GM10266 (cell line): ENCODE results near the gene IQCH.

ENCODE experiments used
- DNase-seq: peaks from one replicate; pipeline ENCODE4 v3.0.0; 2012; ENCODE audit errors: extremely low spot score
- CTCF ChIP-seq: IDR thresholded peaks from 2 replicates; pipeline ENCODE4 v1.5.1; 2012; ENCODE audit warnings: mild to moderate bottlenecking, low read depth; ENCODE audit not compliant: control insufficient read depth, insufficient read depth; ENCODE audit errors: missing control alignments

IQCH gene

DNA sequence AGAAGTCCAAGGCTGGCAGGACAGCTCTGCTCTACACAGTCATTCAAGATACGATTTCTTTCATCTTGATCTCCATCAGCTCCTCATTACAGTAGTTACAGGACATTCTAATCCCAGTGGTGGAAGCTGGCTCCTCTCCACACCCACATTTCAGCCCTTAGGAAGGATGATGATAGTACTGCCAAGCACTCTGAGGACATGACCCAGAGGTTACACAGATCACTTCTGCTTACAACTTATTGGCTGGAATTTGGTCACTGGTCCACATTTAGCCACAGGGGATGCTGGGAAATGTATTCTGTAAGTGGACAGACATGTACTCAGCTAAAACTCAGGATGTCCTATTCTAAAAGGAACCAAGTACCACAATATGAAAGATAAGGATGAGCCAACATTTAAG is 77.1 kb downstream of the IQCH start:
- TF ChIP-seq CTCF, result no peak
- no peak for DNase-seq

DNA sequence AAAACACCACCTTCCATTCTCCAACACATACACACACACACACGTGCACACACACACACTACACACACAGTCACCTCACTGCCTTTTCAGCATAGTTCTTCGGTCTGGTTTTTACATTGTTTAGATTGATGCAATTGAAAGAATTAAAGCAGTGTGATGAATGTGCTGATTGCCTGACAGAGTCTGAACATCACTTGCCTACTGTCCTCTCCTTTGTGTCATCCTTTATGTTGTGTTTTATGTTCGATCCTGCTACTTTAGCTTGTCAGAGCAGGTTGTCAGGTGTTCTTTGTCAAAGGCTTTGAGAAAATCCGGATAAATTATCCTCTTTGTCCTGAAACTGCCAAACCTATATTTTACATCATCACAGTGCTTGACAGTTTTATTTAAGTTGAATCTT is 80.4 kb downstream of the IQCH start:
- no peak for TF ChIP-seq CTCF
- no peak for DNase-seq

DNA sequence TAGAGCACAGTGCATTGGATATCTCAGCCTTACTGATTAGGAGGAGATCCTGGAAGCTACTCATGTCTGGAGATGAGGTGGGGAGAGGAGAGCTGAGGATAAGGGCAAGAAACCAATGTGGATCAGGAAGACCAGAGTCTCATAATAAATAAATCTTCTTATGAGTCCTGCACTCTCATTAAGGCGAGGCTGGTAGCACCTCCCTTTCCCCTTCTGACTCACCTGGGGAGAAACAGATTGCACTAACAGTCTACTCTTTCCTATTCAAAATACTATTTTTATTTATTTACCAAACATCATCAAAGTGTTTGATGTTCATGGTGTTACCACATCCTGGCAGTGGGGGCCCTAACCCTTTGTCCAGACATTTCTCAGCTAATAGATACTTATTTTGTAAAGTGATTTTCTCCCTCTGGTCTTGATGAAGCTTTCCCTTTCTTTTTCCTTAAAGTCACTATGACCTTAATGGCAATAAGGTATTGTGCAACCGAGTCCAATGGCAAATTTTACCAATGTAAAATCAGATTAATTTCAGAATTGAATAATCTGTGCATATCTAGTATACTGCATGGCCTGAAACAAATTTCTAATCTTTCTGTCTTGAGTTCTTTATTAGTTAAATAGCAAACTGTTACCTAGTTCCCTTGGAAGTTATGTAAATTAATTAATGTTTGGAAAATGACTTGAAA is 81.1 kb downstream of the IQCH start:
- no peak for DNase-seq

GRCh38 chr15:67340630-67341029 is 86.0 kb downstream of the IQCH start:
- TF ChIP-seq CTCF, result no peak
- DNase-seq, result no peak

More for the DNA sequence above, 81.1 kb downstream of the IQCH start:
- TF ChIP-seq CTCF, result no peak

DNA sequence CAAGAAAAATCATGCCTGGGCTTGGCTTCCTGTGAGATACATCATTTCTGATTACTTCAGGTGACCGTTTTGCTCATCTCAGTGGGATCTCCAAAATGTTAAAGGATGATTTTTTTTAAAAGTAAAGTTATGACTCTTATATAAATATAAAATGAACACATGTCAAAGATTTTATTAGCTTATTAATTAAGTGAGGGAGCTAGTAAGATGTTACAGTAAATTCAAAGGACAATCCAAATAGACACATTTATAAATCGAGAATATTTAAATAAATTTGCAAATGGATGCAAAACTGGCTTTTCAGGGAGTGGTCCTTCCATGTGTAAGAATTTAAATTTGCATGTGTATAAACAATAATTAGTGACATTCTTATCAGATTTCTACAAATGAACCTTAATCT is 87.0 kb downstream of the IQCH start:
- no peak for DNase-seq
- no peak for TF ChIP-seq CTCF

GRCh38 chr15:67343206-67343605 is 88.6 kb downstream of the IQCH start:
- no peak for TF ChIP-seq CTCF
- DNase-seq, result no peak

- no peak for DNase-seq
- no peak for TF ChIP-seq CTCF
Observed at GRCh38 chr15:67349634-67350033, 95.0 kb downstream of the IQCH start.
